ENCODE measurements around the gene KDM3A.

DNA sequence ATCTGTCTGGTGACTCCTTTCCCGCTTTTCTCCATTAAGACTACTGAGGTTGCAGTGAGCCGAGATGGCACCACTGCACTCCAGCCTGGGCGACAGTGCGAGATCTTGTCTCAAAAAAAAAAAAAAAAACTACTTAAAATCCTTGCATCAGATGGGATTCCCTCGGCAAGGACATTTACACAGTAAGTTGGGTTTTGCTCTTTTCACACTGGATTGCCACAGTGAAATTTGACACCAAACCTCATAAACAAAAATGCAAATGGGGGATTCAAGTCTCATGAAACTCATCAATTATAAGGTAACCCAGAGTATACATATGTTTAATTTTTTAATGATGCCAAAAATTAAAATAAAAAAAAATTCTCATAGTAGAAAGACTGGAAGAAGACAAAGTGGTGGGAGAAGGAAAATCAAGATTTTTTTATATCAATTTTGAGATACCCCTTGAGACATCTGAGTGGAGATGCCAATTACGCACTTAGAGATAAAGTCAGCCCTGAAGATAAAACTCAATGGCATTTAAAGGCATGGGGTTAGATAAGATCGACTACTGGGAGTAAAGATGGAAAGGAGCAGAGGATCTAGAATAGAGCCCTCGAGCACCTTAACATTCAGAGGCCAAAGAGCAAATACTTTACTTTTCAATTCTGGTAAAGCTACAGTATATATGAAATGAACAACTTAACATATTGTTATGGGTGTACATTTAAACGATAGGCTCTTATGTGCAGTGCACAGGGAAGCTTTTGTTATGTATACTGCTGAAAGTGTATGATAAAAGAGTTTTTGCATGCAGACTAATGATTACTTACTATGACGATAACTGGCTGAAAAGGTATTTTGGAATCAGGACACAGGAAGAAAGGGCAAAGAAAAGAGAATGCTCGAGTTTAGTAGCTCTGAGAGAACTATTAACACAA lies 84.5 kb downstream of the KDM3A start:
- TF ChIP-seq, protein P1, sequence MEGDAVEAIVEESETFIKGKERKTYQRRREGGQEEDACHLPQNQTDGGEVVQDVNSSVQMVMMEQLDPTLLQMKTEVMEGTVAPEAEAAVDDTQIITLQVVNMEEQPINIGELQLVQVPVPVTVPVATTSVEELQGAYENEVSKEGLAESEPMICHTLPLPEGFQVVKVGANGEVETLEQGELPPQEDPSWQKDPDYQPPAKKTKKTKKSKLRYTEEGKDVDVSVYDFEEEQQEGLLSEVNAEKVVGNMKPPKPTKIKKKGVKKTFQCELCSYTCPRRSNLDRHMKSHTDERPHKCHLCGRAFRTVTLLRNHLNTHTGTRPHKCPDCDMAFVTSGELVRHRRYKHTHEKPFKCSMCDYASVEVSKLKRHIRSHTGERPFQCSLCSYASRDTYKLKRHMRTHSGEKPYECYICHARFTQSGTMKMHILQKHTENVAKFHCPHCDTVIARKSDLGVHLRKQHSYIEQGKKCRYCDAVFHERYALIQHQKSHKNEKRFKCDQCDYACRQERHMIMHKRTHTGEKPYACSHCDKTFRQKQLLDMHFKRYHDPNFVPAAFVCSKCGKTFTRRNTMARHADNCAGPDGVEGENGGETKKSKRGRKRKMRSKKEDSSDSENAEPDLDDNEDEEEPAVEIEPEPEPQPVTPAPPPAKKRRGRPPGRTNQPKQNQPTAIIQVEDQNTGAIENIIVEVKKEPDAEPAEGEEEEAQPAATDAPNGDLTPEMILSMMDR (IDR thresholded peaks at IDR 0.05) = no peak
- TF ChIP-seq POLR2A (IDR thresholded peaks at IDR 0.05) = no peak

Data from suprapubic skin (tissue), 3 donors.